H7 (cell line): ENCODE data around the gene PARD3. TPM values are rescaled to one million over a fixed set of nuclear protein-coding genes. Genes with fewer than 3 reads are reported as not detected.

Experiments used
- DNase-seq: peaks from one replicate; pipeline ENCODE4 v3.0.0; 2012
- H3K27me3 ChIP-seq: 2 replicates; pipeline ENCODE4 v1.6.0; 2011; ENCODE audit warnings: mild to moderate bottlenecking, low read length; ENCODE audit not compliant: control insufficient read depth, insufficient read depth
- H3K36me3 ChIP-seq: replicated peaks from 2 replicates; pipeline ENCODE4 v1.5.1; 2011; ENCODE audit warnings: low read length; ENCODE audit not compliant: control insufficient read depth, insufficient read depth
- H3K4me3 ChIP-seq: 2 replicates; pipeline ENCODE4 v1.5.1; 2011; ENCODE audit warnings: low read depth, mild to moderate bottlenecking, control low read depth, low read length, moderate library complexity; ENCODE audit not compliant: insufficient read depth
- total RNA-seq: library from RNA; depleted of rRNA; stranded (reverse); fragments of >200 nt; shearing (Covaris generic); gene quantifications from 2 replicates; pipeline ENCODE4 v1.2.3, GENCODE V29; 2014

PARD3 gene
- total RNA-seq, 1 experiment from 2014 or later: 51.1 TPM

- peak; percentile 11 for DNase-seq
- Histone ChIP-seq H3K4me3 (no peak overlapping the region), H3K36me3 (no peaks in the 10 kb centered on the region), H3K27me3 (no peaks in the 10 kb centered on the region)
Measured at GRCh38 chr10:34528320-34528719, 286.8 kb downstream of the PARD3 start.

DNA sequence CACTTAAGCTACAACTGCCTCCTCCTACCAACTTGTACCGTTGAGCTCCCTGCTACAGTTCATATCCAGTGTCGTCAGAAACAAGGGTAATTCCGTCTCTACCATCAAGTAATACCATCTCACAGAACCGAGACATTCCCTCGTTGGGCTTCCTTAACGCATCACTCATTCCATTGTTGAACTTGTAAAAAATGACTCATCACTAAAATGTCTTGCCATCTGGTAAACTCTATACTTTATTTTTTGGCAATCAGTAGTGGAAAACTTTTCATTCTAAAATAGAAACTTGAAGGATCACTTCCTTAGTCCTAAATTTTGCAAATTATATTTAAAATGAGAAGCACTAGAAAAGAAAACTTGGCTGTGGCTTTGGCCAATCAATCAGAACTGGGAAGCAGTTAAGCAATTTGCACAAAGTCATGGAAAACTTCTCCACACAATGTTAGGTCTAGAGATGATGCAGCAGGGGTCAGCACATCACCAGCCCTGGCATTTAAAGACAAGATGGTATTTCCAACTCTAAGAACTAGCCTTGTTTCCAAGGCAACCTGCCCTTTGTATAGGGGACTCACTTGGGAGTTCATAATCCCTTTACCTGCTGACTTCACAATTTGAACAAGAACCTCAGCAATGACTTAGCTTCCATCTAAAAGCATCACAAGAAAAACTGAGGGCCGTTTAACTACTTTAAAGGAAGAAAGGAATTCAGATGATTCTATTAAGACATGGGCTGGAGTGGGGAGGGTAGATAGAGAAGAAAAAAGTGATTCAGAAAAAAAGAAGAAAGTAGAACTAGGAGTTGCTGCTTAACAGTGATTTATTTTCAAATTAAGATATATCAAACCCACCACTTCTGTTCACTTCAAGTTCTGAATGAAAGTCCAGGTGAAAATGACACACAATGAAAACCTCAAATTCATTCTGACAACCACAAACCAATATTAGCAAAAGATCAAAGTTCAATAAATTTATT, 288.1 kb downstream of the PARD3 start:
- no peaks in the 10 kb centered on the region for H3K27me3 ChIP-seq
- no peak overlapping the region for H3K4me3 ChIP-seq
- H3K36me3 ChIP-seq: no peaks in the 10 kb centered on the region
- peak; percentile 25 for DNase-seq

DNA sequence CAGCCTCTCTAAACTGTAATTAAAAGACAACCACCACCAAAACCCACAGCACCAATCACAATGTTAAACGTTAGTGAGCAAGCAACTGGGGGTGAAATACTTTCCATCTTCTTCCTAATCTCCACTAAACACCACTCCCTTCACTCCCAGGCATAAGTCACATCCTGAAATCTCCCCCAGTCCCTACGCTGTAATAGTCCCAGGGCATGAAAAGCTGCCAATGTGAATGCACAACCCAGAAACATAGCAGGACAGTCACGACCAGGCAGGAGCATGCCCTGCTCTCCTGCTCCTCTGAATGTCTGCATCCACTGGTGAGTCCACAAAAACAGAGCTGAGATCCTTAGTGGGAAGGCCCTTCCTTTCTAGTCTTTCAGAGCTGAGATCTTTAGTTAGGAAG, 288.9 kb downstream of the PARD3 start:
- H3K36me3 ChIP-seq: no peaks in the 10 kb centered on the region
- H3K27me3 ChIP-seq: no peaks in the 10 kb centered on the region
- H3K4me3 ChIP-seq: no peak overlapping the region
- DNase-seq: no peak

DNA sequence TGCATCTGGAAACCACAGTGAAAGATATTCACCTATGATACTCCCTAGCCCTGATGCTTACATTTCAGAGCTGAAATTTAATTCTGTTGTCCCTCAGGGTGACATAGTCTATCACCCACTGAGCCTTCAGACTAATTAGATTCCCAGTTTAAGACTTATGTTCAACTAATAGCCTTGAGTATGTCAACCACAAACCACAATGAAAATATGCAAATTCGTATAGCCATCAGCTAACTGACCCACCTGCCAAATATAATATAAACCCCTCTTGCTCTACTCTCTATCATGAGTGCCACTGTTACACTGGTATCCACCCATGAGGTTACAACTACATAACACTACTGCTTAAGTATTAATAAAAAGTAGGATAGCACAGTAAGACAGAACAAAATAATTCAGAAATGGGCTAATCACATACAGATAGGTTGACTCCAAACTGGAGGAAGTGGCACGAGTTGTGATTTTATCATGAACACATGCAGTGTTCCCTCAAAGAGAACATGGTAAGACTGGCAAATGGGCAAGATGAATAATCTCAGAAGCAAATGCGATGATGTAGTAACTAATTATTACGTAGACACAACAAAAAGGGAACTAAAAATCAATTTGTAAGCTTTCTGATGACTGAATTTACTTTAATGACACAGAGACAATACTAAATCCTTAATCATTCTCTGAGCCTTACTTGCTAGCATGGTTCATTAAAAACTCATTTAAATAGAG, 290.6 kb downstream of the PARD3 start:
- H3K36me3 ChIP-seq: no peaks in the 10 kb centered on the region
- H3K27me3 ChIP-seq: no peaks in the 10 kb centered on the region
- no peak for DNase-seq
- H3K4me3 ChIP-seq: no peak overlapping the region

DNA sequence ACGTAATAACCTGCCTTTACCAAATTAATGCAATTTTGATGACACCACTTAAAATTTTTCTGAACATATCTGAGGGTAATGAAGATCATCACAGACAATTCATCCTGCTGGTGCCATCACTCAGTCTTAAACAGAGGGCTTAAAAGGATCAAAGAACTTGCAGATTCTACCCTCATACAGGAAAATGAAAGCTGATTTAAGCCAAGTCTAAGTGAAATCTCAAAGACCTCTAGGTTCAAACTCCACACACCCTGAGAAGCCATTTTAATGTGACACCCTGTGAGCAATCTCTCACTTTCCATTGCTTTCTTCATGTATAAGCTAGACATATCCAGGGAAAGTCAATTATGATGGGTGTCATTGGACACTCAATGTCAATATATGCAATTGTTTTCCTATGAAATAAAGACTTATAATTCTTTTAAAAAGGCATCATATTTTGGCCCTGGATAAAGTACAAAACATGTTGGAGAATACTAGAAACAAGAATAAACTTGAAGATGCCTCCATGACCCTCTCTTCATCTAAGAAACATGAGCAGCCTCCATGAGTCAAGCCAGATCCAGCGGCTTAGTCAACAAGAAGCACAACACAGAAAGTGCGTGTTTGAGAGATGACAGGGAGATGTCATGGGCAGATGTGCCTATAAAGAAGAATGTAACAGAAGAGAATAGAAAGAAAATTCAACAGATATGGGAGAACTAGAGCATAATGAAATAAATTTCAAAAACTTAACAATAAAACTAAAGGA, 291.9 kb downstream of the PARD3 start:
- Histone ChIP-seq H3K36me3 (no peaks in the 10 kb centered on the region), H3K27me3 (no peaks in the 10 kb centered on the region), H3K4me3 (no peak overlapping the region)
- DNase-seq: no peak

DNA sequence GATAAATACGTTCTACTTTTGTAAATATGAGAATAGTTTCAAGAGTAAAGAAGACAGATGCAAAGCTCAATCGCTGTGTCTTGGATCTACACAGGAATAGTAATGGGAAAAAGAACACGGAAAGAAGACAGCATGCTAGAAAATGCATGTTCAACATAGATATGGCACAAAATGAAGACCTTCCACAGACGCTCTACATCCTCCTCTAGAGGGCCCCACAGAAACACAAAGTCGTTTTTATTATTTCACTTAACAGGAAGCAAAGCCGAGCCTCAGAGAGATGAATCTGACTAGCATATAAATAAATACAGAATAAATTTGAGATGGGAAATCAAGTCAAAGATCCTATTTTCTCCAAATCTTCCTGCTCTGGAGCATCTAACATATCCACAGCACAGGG, 292.6 kb downstream of the PARD3 start:
- no peaks in the 10 kb centered on the region for H3K27me3 ChIP-seq
- no peak for DNase-seq
- no peaks in the 10 kb centered on the region for H3K36me3 ChIP-seq
- no peak overlapping the region for H3K4me3 ChIP-seq

DNA sequence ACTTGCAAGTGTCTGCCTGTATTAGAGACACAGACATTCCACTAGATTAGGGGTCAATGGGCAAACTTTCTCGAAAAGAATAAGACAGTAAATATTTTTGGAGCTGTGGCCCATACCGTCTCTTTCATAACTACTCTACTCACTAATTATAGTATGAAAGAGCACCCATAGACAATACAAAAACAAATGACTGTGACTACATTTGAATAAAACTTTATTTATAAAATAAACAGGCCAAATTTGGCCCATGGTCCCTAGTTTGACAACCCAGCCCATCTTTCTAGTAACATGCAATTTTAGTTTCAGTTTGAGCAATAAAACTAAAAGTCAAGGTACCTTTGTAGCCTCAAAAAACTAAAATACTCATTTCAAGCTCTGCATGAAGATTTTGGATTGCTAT, 294.6 kb downstream of the PARD3 start:
- no peak for DNase-seq
- Histone ChIP-seq H3K4me3 (no peak overlapping the region), H3K27me3 (no peaks in the 10 kb centered on the region), H3K36me3 (no peaks in the 10 kb centered on the region)

GRCh38 chr10:34520084-34520483, 295.0 kb downstream of the PARD3 start:
- no peak for DNase-seq
- no peaks in the 10 kb centered on the region for H3K27me3 ChIP-seq
- no peaks in the 10 kb centered on the region for H3K36me3 ChIP-seq
- no peak overlapping the region for H3K4me3 ChIP-seq

GRCh38 chr10:34514290-34514689, 300.8 kb downstream of the PARD3 start:
- no peak for DNase-seq
- Histone ChIP-seq H3K36me3 (no peaks in the 10 kb centered on the region), H3K27me3 (no peaks in the 10 kb centered on the region), H3K4me3 (no peak overlapping the region)

DNA sequence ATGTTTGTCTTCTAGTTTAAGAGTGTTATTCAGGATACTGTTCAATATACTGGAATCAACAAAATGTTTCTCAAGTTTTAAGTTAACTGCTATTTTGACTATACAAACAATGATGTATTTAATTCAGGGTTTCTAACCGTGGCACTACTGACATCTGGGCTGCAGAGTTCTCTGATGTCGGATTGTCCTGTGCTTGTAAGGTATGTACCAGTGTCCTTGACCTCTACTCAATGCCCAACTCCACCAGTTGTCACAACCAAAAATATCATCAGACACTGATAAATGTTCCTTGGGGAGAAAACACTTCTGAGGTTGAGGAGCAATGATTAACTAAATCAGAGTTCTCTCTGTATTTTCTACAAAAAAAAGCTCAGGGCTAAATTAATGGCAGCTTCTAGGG, 301.5 kb downstream of the PARD3 start:
- no peaks in the 10 kb centered on the region for H3K36me3 ChIP-seq
- no peaks in the 10 kb centered on the region for H3K27me3 ChIP-seq
- DNase-seq: no peak
- H3K4me3 ChIP-seq: no peak overlapping the region

DNA sequence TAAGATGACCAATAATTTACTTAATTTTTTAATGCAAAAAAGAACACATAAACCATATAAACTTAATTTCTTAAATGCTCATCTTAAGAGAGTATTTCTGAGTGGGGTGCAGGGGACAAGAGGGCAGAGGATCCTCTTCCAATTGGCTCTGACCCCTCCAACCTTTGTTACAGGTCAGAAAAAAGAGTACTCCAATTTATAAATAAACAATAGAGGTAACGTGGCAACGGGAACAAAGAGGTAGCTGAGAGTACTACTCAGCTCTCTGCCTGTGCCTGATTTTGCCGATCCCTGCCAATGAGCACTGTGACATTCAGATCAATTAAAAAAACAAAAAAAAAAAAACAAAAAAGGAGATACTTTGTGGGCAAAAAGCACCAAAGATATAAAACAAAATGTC, 307.9 kb downstream of the PARD3 start:
- no peak overlapping the region for H3K4me3 ChIP-seq
- no peaks in the 10 kb centered on the region for H3K27me3 ChIP-seq
- no peak for DNase-seq

DNA sequence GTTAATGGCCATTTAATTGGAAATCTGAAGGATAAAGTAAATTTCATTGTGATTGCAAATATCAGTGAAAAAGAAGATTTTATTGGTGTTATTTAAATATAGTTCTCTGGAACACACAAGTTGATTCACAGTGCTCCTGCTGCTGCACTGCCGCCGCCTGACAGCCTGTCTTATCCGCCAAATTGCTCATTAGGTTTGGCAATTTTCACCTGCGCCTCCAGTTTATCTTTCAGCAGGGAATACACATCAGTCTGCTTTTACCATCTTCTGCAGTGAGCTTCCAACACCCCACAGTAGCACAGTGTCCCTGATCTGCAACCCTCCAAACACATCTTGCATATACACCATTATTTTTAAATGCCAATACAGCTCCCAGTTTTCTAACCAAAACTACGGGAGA, 308.3 kb downstream of the PARD3 start:
- DNase-seq: no peak
- Histone ChIP-seq H3K27me3 (no peaks in the 10 kb centered on the region), H3K36me3 (no peaks in the 10 kb centered on the region), H3K4me3 (no peak overlapping the region)

More for the DNA sequence above, 307.9 kb downstream of the PARD3 start:
- no peaks in the 10 kb centered on the region for H3K36me3 ChIP-seq

- no peak overlapping the region for H3K4me3 ChIP-seq
- H3K27me3 ChIP-seq: no peaks in the 10 kb centered on the region
- H3K36me3 ChIP-seq: no peaks in the 10 kb centered on the region
- no peak for DNase-seq
Measured at GRCh38 chr10:34505338-34505737, 309.8 kb downstream of the PARD3 start.

- Histone ChIP-seq H3K27me3 (no peaks in the 10 kb centered on the region), H3K36me3 (no peaks in the 10 kb centered on the region), H3K4me3 (no peak overlapping the region)
- no peak for DNase-seq
Measured at GRCh38 chr10:34504534-34504933, 310.6 kb downstream of the PARD3 start.
